Adrenal gland (tissue), 5 donors: ENCODE measurements around the gene CDC37L1.
"Not testable (repeated sequence)": the region's sequence is repeated elsewhere in the genome, so short reads cannot be mapped to it uniquely, and the experiment has no call there.

ENCODE experiments used
- POLR2A ChIP-seq, 2 donors: fragments of 450-650 bp; IDR thresholded peaks; one replicate each; pipeline ENCODE4 v1.6.1; 2017; ENCODE audit warnings: antibody characterized with exemption in 2 of 2, mild to moderate bottlenecking in 2 of 2, moderate library complexity in 1 of 2
- TF ChIP-seq, protein P1 (sequence below), 6 experiments: fragments of 450-650 bp in 4 of 6; fragments of 200-600 bp in 2 of 6; sonication (generic) in 1 of 6; IDR thresholded peaks; 1 replicate in 5 of 6; 2 replicates in 1 of 6; pipeline versions ENCODE4 v1.5.1 to v1.8.0; 2016 to 2021; ENCODE audit warnings: antibody characterized with exemption in 6 of 6, mild to moderate bottlenecking in 2 of 6, moderate library complexity in 1 of 6
- donor health status: DM: no; HTN: no; CAD: no.

DNA sequence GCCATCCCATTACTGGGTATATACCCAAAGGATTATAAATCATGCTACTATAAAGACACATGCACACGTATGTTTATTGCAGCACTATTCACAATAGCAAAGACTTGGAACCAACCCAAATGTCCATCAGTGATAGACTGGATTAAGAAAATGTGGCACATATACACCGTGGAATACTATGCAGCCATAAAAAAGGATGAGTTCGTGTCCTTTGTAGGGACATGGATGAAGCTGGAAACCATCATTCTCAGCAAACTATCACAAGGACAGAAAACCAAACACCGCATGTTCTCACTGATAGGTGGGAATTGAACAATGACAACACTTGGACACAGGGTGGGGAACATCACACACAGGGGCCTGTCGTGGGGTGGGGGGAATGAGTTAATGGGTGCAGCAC lies 18.7 kb upstream of the CDC37L1 start:
- TF ChIP-seq, protein P1, sequence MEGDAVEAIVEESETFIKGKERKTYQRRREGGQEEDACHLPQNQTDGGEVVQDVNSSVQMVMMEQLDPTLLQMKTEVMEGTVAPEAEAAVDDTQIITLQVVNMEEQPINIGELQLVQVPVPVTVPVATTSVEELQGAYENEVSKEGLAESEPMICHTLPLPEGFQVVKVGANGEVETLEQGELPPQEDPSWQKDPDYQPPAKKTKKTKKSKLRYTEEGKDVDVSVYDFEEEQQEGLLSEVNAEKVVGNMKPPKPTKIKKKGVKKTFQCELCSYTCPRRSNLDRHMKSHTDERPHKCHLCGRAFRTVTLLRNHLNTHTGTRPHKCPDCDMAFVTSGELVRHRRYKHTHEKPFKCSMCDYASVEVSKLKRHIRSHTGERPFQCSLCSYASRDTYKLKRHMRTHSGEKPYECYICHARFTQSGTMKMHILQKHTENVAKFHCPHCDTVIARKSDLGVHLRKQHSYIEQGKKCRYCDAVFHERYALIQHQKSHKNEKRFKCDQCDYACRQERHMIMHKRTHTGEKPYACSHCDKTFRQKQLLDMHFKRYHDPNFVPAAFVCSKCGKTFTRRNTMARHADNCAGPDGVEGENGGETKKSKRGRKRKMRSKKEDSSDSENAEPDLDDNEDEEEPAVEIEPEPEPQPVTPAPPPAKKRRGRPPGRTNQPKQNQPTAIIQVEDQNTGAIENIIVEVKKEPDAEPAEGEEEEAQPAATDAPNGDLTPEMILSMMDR (IDR thresholded peaks at IDR 0.05): not testable (repeated sequence)
- not testable (repeated sequence) for TF ChIP-seq POLR2A (IDR thresholded peaks at IDR 0.05)
